Measurements from ENCODE around the gene PSMF1.
A peak's percentile ranks its signal among the peaks of the same experiment; 100 is the strongest.
"Not testable (repeated sequence)": the region's sequence is repeated elsewhere in the genome, so short reads cannot be mapped to it uniquely, and the experiment has no call there.

DNA sequence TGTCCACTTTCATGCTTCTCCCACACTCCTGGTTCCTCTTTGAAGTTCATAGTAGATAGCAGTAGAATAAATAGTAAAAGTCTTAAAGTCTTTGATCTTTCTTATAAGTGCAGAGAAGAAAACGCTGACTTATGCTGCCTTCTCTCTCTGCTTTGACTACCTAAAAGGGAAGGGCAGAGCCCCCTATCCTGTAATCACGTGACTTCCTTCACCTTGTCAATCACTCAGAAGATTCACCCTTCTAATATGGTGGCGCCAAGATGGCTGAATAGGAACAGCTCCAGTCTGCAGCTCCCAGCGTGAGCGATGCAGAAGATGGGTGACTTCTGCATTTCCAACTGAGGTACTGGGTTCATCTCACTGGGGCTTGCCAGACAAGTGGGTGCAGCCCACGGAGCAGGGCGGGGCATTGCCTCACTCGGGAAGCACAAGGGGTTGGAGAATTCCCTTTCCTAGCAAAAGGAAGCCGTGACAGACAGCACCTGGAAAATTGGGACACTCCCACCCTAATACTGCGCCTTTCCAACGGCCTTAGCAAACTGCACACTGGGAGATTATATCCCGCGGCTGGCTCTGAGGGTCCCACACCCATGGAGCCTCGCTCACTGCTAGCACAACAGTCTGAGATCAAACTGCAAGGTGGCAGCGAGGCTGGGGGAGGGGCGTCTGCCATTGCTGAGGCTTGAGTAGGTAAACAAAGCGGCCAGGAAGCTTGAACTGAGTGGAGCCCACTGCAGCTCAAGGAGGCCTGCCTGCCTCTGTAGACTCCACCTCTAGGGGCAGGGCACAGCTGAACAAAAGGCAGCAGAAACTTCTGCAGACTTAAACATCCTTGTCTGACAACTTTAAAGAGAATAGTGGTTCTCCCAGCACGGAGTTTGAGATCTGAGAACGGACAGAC, 98.4 kb downstream of the PSMF1 start:
- TF ChIP-seq, protein P1, sequence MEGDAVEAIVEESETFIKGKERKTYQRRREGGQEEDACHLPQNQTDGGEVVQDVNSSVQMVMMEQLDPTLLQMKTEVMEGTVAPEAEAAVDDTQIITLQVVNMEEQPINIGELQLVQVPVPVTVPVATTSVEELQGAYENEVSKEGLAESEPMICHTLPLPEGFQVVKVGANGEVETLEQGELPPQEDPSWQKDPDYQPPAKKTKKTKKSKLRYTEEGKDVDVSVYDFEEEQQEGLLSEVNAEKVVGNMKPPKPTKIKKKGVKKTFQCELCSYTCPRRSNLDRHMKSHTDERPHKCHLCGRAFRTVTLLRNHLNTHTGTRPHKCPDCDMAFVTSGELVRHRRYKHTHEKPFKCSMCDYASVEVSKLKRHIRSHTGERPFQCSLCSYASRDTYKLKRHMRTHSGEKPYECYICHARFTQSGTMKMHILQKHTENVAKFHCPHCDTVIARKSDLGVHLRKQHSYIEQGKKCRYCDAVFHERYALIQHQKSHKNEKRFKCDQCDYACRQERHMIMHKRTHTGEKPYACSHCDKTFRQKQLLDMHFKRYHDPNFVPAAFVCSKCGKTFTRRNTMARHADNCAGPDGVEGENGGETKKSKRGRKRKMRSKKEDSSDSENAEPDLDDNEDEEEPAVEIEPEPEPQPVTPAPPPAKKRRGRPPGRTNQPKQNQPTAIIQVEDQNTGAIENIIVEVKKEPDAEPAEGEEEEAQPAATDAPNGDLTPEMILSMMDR (IDR thresholded peaks at IDR 0.05): peak in 1 of 6 experiments; percentile 10
- TF ChIP-seq POLR2A (IDR thresholded peaks at IDR 0.05): not testable (repeated sequence)
